Measurements from ENCODE around the gene DRAM2.
"Not testable (repeated sequence)": the region's sequence is repeated elsewhere in the genome, so short reads cannot be mapped to it uniquely, and the experiment has no call there.

Gene DRAM2

GRCh38 chr1:111079329-111079728 lies 60.6 kb downstream of the DRAM2 start:
- DNase-seq (ENCODE audit: low read depth) = not testable (repeated sequence)

GRCh38 chr1:111077312-111077711 lies 62.6 kb downstream of the DRAM2 start:
- DNase-seq (ENCODE audit: low read depth) = not testable (repeated sequence)

Measured in CMK (cell line).